MG63 (cell line): ENCODE data around the gene COPG1. TPM values are rescaled to one million over a fixed set of nuclear protein-coding genes. Genes with fewer than 3 reads are reported as not detected.
A peak's percentile ranks its signal among the peaks of the same experiment; 100 is the strongest.

ENCODE experiments used
- DNase-seq: peaks from one replicate; pipeline ENCODE4 v3.0.0-alpha.2; 2020
- H3K27me3 ChIP-seq: fragments of 250-450 bp; sonication (Bioruptor Pico); 2 replicates; pipeline ENCODE4 v1.5.1; 2020; ENCODE audit warnings: mild to moderate bottlenecking, moderate library complexity
- H3K36me3 ChIP-seq: fragments of 250-450 bp; sonication (Bioruptor Pico); 2 replicates; pipeline ENCODE4 v1.5.1; 2020; ENCODE audit warnings: mild to moderate bottlenecking, moderate library complexity
- H3K4me3 ChIP-seq: fragments of 250-450 bp; sonication (Bioruptor Pico); 2 replicates; pipeline ENCODE4 v1.5.1; 2020; ENCODE audit warnings: mild to moderate bottlenecking, moderate library complexity
- H3K9me3 ChIP-seq: fragments of 250-450 bp; sonication (Bioruptor Pico); 2 replicates; pipeline ENCODE4 v1.5.1; 2020; ENCODE audit warnings: mild to moderate bottlenecking, moderate library complexity
- total RNA-seq: library from RNA; depleted of rRNA; stranded (reverse); fragments of >200 nt; shearing (Covaris generic); gene quantifications from 2 replicates; pipeline ENCODE4 v1.2.3, GENCODE V29; 2014; ENCODE audit warnings: low replicate concordance; rRNA removed

COPG1 gene
- total RNA-seq, 1 experiment from 2014 or later, result 116 TPM

DNA sequence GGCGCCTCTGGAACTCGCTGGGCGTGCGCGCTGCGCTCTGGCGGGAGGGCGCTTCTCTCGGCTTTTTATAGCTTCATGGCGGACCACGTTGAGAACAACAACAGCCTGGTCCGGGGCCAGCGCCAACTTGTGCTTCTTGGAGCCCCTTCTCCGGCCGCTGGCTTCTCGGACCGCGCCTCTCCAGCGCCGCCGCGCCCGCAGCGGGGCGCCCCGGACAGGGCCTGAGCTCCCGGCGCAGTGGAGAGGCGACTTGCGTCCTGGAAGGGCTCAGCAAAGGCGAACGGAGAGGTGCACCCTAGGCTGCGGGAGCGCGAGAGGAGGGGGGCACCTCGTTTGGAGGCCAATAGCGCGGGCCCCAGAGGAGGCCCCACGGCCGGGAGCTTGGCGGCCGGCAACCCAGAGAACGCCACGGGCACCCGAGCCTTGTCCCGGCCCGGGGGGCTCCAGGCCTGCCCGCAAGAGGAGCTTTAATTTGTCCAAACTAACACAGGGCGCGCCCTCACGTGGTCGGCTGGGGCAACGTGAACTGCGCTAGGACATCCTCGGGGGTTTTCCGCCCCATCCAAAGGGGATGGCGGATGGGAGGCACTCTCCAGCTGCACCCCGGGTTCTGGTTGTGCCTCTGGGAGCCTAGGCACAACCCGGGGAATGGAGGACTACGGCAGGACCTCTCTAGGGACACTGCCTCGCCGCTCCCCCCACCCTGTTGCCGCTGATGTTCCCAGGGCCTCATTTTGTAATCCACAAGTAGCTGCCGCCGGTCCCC is 67.0 kb downstream of the COPG1 start:
- DNase-seq, result peak; percentile 78
- Histone ChIP-seq H3K36me3 (no peaks in the 10 kb centered on the region), H3K9me3 (no peaks in the 10 kb centered on the region), H3K27me3 (no peaks in the 10 kb centered on the region), H3K4me3 (peak overlapping the region; percentile 90)

DNA sequence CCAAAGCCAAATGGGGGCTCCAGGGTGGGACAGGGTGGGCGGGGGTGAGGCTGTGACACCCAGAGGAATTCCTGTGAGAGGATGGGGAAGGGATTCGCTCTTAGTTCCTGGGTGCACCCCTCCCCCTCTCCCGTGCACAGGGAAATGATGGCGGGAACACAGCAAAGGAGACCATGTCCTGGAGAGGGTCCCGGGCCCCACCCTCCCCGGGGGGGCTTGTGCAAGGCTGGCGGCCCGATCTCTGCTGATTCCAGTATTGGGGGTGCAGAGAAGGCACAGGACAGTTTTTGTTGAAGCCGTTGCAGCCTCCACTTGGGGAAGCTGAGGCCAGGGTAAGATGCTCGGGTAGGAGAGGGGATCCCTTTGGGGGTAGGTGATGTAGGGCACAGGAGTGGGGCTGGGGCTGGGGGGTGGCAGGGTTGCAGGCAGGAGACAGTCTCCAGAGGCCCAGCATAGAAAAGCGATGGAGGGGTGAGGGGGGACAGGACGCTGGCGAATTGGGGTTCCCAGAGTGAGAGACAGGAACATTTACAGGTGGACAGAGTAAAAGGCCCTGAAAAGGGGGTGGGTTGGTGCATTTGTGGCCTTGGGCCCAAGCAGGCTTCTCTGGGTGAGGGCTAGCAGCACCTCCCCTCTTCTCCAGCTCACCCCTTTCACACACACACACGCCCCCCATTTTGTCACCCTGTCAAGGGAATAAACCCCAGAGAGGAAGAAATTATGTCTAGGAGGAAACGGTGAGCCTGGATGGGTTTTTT is 67.8 kb downstream of the COPG1 start:
- DNase-seq, result no peak
- Histone ChIP-seq H3K4me3 (peak overlapping the region; percentile 90), H3K27me3 (no peaks in the 10 kb centered on the region), H3K36me3 (no peaks in the 10 kb centered on the region), H3K9me3 (no peaks in the 10 kb centered on the region)

DNA sequence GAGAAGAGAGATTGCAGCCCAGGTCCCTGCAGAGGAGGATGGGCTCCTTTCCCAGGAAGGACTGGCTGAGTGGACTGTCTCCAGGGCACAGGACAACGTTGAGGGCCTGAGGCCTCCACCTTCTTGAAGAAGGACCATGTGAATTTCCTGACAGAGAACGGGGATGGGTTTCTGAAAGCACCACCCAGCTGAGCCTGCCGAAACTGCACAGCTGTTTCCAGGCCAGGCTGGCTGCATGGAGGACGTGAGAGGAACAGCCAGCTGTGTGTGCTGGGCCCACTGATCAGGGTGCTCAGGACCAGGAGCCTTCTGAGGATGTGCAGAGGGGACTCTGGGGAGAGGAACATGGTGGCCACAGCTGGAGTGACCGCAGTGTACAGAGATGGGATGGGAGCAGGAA is 68.4 kb downstream of the COPG1 start:
- no peak for DNase-seq
- Histone ChIP-seq H3K27me3 (no peaks in the 10 kb centered on the region), H3K36me3 (no peaks in the 10 kb centered on the region), H3K9me3 (no peaks in the 10 kb centered on the region), H3K4me3 (no peak overlapping the region)

DNA sequence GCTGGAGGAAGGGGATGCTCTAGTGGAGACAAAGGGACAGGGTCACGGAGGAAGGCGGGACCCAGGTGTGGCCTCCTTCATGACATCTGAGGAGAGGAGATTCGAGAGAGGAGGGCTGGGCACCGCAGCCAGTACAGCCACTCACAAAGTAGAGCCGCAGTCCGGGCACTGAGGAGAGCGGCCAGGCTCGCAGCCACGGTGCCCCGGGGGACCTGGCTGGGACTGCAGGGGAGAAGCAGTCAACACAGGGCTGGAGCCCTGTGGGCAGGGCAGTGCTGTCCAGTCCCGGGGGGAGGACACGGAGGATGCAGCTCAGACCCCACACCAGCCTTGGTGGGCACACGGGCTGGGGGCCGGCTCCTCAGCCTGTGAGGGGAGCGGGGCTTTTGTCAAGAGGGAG is 69.5 kb downstream of the COPG1 start:
- DNase-seq, result no peak
- Histone ChIP-seq H3K36me3 (no peaks in the 10 kb centered on the region), H3K9me3 (no peaks in the 10 kb centered on the region), H3K27me3 (no peaks in the 10 kb centered on the region), H3K4me3 (no peak overlapping the region)

DNA sequence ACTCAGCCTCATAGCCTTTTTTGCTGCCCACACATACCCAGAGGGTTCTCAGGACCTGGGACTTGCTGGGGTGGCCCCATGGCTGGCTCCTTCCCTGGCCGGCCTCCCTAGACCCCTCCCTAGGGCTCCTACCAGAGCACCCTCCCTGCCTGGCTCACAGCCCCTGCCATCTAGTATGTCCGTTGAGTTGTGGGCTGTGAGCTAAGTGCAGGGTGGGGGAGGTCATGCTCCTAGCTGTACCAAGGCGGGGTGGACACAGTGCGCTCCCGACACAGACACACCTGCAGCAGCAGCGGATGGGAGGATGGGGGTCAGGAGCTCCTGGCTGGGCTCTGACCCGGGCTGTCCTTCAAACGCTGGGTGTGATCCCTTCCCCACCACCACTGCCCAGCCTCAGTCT is 70.9 kb downstream of the COPG1 start:
- no peaks in the 10 kb centered on the region for H3K27me3 ChIP-seq
- no peaks in the 10 kb centered on the region for H3K9me3 ChIP-seq
- no peak for DNase-seq
- no peak overlapping the region for H3K4me3 ChIP-seq
- H3K36me3 ChIP-seq, result no peaks in the 10 kb centered on the region

DNA sequence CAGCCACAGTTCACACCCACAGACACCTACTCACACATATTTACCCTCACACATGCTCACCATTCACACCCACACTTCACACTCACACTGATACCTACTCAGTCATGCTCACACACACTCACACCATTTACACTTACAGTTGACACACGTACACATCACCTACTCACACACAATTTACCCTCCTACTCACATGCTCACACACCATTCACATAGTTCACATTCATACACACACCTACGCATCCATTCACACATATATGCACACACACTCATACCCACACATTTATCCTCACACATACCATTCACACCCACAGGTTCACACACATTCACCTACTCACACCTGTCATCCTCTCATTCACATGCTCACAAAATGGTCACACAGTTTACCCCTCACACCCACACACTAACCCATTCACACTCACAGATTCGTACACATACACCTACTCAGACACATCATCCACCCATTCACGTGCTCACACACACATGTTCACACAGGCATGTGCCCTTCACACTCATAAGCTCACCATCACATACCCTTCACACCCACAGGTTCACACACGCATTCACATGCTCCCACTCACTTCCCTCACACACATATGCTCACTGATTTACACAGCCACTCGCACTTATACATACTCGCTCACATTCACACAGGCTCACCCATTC is 71.5 kb downstream of the COPG1 start:
- no peak for DNase-seq
- Histone ChIP-seq H3K36me3 (no peaks in the 10 kb centered on the region), H3K9me3 (no peaks in the 10 kb centered on the region), H3K27me3 (no peaks in the 10 kb centered on the region), H3K4me3 (no peak overlapping the region)

DNA sequence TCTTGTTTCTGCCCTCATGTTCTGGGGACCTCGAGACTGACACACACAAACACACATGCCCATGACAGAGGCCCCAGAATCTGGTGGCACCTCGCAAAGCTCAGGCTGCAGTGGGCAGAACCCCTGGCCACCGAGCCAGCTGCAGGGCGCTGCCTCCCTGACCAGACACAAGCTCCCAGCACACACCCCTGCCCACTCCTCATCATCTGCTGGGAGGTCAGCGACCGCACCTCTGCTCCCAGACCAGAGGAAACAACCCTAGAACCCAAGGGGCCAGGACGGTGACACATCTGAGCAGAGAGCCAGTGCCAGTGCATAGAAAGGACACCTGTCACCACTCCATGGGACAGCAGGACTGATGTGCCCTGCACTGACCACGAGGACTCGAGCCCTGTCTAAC is 72.5 kb downstream of the COPG1 start:
- no peaks in the 10 kb centered on the region for H3K27me3 ChIP-seq
- DNase-seq, result no peak
- H3K4me3 ChIP-seq, result no peak overlapping the region
- no peaks in the 10 kb centered on the region for H3K9me3 ChIP-seq
- H3K36me3 ChIP-seq, result no peaks in the 10 kb centered on the region

DNA sequence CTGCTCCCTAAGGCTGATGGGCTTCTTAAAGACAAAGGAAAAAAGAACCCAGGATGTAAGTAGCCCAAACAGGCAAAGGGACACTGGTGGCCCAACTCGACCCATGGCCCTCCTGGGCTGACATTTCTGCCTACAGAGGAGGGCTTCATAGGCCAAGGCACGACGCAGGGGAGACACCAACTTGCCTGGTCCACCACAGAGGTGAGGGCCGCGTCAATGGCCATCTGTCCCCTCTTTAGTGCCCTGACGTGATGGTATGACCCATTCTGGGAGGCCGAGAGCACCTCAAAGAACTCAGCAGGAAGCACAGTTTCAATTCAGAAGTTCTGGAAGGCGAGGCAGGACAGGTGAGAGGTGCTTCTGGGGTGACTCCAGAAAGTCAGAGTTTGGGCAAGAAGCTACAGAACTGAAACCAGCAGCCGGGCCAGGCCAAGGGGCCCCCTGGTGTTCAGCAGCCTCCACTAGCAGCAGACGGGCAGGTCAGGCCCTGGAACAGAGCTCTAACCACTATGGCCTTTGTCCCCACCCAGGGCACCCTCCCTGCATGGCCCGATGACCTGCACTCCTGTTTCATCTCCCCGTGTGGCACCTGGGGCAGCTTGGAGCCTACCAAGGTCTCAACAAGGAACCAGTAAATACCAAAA is 74.4 kb downstream of the COPG1 start:
- H3K36me3 ChIP-seq, result no peaks in the 10 kb centered on the region
- no peaks in the 10 kb centered on the region for H3K9me3 ChIP-seq
- DNase-seq, result no peak
- no peaks in the 10 kb centered on the region for H3K27me3 ChIP-seq
- no peak overlapping the region for H3K4me3 ChIP-seq

DNA sequence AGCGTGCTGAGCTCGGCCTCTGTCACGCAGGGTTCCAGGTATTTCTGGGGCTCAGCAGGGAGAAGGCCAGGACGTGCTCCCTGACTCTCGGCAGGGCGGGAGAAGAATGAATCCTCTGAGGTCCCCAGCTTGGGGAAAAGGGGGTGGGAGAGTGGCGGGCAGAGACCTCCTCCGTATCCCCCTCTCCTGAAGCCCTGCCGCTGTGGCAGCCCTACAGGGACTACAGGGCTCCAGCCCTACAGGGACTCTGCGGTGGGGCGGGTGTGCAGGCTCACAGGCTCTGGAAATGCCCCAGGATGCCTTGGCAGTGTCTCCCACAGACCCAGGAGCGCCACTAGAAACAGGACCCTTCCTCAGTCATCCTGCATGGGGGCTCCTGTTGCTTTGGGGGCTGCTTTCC is 75.4 kb downstream of the COPG1 start:
- Histone ChIP-seq H3K36me3 (no peaks in the 10 kb centered on the region), H3K4me3 (no peak overlapping the region), H3K9me3 (no peaks in the 10 kb centered on the region), H3K27me3 (no peaks in the 10 kb centered on the region)
- no peak for DNase-seq

DNA sequence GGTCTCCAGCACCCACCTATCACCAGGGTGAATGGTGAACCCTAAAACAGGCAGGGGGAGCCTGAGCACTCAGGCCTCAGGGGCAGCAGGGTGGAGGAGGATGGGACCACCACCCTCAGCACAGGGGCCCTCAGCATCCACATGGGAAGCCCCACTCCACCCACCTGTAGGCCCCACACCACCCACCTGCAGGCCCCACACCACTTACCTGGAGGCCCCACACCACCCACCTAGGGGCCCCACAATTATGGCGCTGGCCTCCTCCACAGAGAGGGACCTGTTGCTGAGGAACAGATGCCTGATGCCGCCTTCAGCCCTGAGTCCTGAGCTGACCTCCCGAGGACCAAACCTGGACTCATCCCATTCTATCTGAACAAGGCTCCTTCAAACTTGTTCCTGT is 76.0 kb downstream of the COPG1 start:
- Histone ChIP-seq H3K9me3 (no peaks in the 10 kb centered on the region), H3K27me3 (no peaks in the 10 kb centered on the region), H3K4me3 (no peak overlapping the region), H3K36me3 (no peaks in the 10 kb centered on the region)
- DNase-seq, result no peak

DNA sequence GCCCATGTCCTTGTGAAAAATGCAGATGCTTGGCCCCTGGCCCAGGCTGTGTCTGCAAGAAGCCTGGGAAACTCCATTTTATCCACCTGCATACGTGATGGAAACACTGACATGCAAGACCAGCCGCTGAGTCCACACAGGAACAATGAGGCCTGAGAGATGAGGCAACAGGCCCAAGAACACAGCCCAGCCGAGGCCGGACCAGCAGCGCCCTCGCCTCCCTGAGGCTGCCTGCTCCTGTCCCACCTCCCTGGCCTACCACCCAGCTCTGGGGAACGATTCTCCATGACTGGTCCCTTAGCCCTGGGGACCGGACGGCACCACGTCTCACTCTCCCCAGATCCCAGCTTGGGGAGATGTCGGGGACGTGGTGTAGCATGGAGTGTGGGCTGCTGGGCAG is 76.7 kb downstream of the COPG1 start:
- DNase-seq, result no peak
- Histone ChIP-seq H3K27me3 (no peaks in the 10 kb centered on the region), H3K36me3 (no peaks in the 10 kb centered on the region), H3K4me3 (no peak overlapping the region), H3K9me3 (no peaks in the 10 kb centered on the region)

DNA sequence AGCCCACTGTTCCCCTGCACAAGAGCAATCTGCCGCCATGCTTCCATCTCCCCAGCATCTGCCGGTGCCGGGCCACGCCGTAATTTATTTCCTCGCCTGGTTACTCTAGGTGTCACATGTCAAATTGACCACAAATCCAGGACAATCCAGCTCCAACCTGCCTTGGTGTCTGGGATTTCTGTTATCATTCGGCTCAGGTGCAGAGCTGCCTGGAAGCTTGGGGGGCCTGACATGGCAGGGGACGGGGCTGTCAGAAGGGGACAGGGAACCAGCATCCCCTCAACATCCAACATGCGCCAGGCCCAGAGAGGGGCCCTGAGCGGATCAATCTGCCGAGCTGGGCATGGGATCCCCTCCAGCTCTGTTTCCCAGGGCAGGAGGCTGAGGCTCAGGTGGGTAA is 77.2 kb downstream of the COPG1 start:
- DNase-seq, result no peak
- no peaks in the 10 kb centered on the region for H3K9me3 ChIP-seq
- no peaks in the 10 kb centered on the region for H3K36me3 ChIP-seq
- H3K27me3 ChIP-seq, result no peaks in the 10 kb centered on the region
- H3K4me3 ChIP-seq, result no peak overlapping the region

Other genes with a start within 250 kb of the COPG1 start
- not detected in 2 replicates for gene EFCC1, start 248.3 kb upstream of the COPG1 start, total RNA-seq
- gene GP9, start 188.8 kb upstream of the COPG1 start, total RNA-seq, result not detected in 2 replicates
- gene RAB43, start 127.8 kb upstream of the COPG1 start, total RNA-seq, result 10.7 and 13.6 TPM in 2 replicates
- gene ISY1, start 88.5 kb upstream of the COPG1 start, total RNA-seq, result 64.0 and 107 TPM in 2 replicates
- 344 and 476 TPM in 2 replicates for gene CNBP, start 65.7 kb upstream of the COPG1 start, total RNA-seq
- gene HMCES, start 29.3 kb downstream of the COPG1 start, total RNA-seq, result 59.9 and 81.0 TPM in 2 replicates
- 0.03 TPM in 1 of 2 replicates, not detected in the other for gene EFCAB12, start 179.0 kb downstream of the COPG1 start, total RNA-seq
- 17.2 and 26.5 TPM in 2 replicates for gene MBD4, start 190.3 kb downstream of the COPG1 start, total RNA-seq
- 25.3 and 45.7 TPM in 2 replicates for gene IFT122, start 190.6 kb downstream of the COPG1 start, total RNA-seq